Calu3 (cell line): ENCODE measurements around the gene ANKS1B. TPM values are rescaled to one million over a fixed set of nuclear protein-coding genes. Genes with fewer than 3 reads are reported as not detected.

Experiments
- BruUV-seq: library from RNA; stranded (reverse); fragments of 400-500 nt; replicated peaks from 2 replicates; lab custom pipeline; 2021; lab: Mats Ljungman, UMichigan
- CTCF ChIA-PET: fragments of 300-600 bp; sonication (Branson Sonifier 250); formaldehyde crosslinking; loops from one replicate; lab custom pipeline; 2022; ENCODE audit warnings: antibody characterized with exemption; lab: Charles Lee
- DNase-seq: peaks from one replicate; pipeline ENCODE4 v3.0.0; 2022
- H3K27ac Mint-ChIP-seq: one replicate; pipeline ENCODE4 v1.8.0; 2022; ENCODE audit warnings: mixed read lengths; ENCODE audit not compliant: unreplicated experiment
- H3K27me3 Mint-ChIP-seq: one replicate; pipeline ENCODE4 v1.8.0; 2022; ENCODE audit warnings: mixed read lengths; ENCODE audit not compliant: unreplicated experiment
- H3K36me3 Mint-ChIP-seq: one replicate; pipeline ENCODE4 v1.8.0; 2022; ENCODE audit warnings: mild to moderate bottlenecking, moderate library complexity, mixed read lengths; ENCODE audit not compliant: insufficient read depth, unreplicated experiment
- H3K4me1 Mint-ChIP-seq: one replicate; pipeline ENCODE4 v1.8.0; 2022; ENCODE audit warnings: mild to moderate bottlenecking, low read depth, mixed read lengths; ENCODE audit not compliant: unreplicated experiment
- H3K4me3 Mint-ChIP-seq: one replicate; pipeline ENCODE4 v1.8.0; 2022; ENCODE audit warnings: mild to moderate bottlenecking, low read depth, moderate library complexity, mixed read lengths; ENCODE audit not compliant: unreplicated experiment
- H3K9me3 Mint-ChIP-seq: one replicate; pipeline ENCODE4 v1.8.0; 2022; ENCODE audit warnings: low read depth, mixed read lengths; ENCODE audit not compliant: unreplicated experiment
- intact Hi-C: fragments of 100-400 bp; cut with micrococcal nuclease; formaldehyde crosslinking; loops from one replicate; pipeline ENCODE4 v1.10.0; 2022; ENCODE audit not compliant: unreplicated experiment
- total RNA-seq: library from RNA; stranded (reverse); gene quantifications from 2 replicates; pipeline ENCODE4 v1.2.3, GENCODE V29; 2022
- TF ChIP-seq, protein P1 (sequence below): fragments of 200-600 bp; IDR thresholded peaks from one replicate; pipeline ENCODE4 v1.8.0; 2022; ENCODE audit warnings: antibody characterized with exemption; ENCODE audit not compliant: unreplicated experiment

ANKS1B gene
- total RNA-seq, 1 experiment from 2014 or later = 1.7 TPM

DNA sequence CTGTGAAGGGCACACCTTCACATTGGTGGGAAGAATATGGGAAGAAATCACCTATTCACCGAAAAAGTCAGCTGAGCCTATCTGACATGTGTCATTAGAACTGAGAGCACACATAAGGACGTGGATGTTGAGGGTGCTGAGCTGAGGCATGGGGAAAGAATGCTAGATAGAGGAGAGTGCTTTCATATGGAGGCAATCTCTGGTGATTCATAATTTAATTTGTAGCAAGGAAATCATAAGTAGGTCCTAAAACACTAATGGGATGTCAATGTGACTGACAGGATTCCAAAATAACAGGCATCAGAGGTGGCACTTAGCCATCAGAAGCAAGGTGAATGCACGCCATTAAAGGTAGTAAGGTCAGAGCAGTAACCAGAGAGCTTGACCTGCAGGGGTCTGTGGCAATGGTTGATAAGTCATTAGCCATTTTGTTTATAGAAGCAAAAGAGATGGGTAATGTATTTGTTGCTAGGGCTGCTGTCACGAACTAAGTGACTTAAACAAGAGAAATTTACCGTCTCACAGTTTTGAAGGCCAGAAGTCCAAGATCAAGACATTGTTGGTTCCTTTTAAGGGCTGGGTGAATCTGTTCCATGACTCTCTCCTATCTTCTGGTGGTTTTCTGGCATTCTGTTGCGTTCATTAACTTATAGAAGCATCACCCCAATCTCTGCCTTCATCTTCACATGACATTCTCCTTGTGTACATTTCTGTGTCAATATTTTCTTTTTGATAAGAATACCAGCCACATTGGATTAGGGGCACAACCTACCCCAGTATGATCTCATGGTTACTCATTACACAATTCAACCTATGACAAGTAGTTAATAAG is 69.3 kb downstream of the ANKS1B start:
- no peak for DNase-seq
- no peaks in the 10 kb centered on the region for H3K36me3 Mint-ChIP-seq
- intact Hi-C loops = no loop called here
- TF ChIP-seq, protein P1, sequence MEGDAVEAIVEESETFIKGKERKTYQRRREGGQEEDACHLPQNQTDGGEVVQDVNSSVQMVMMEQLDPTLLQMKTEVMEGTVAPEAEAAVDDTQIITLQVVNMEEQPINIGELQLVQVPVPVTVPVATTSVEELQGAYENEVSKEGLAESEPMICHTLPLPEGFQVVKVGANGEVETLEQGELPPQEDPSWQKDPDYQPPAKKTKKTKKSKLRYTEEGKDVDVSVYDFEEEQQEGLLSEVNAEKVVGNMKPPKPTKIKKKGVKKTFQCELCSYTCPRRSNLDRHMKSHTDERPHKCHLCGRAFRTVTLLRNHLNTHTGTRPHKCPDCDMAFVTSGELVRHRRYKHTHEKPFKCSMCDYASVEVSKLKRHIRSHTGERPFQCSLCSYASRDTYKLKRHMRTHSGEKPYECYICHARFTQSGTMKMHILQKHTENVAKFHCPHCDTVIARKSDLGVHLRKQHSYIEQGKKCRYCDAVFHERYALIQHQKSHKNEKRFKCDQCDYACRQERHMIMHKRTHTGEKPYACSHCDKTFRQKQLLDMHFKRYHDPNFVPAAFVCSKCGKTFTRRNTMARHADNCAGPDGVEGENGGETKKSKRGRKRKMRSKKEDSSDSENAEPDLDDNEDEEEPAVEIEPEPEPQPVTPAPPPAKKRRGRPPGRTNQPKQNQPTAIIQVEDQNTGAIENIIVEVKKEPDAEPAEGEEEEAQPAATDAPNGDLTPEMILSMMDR = no peak
- no peaks in the 10 kb centered on the region for H3K27me3 Mint-ChIP-seq
- CTCF ChIA-PET = interaction anchor here (0.6 to 0.7 kb wide), 2 partner anchors 33 to 102 kb away, joined by 4 to 8 read pairs; no protein-coding TSS in a partner anchor
- no peak overlapping the region for H3K4me3 Mint-ChIP-seq
- no TSS peak for BruUV-seq
- H3K27ac Mint-ChIP-seq = peak overlapping the region; percentile 10
- H3K9me3 Mint-ChIP-seq = no peaks in the 10 kb centered on the region
- peaks cover 16% of the 10 kb centered on the region for H3K4me1 Mint-ChIP-seq

DNA sequence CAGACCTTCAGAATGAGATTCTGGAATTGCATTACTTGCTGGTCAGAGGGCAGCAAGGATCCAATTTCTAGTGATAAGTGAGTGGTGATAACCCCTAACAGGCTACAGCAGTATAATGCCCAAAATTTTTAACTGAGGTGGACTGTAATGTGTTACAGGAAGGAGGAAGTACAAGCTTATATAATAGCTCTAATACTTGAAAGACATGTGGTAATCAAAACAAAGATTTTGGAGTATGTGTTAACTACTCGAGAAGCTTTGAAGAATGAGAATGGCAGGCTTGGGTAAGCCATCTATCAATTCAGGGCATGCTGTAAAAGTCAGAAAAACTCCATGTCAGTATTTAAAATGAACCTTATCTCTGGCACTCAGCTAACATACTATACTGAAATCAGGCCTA is 70.5 kb downstream of the ANKS1B start:
- intact Hi-C loops = no loop called here
- H3K4me1 Mint-ChIP-seq = peaks cover 16% of the 10 kb centered on the region
- no peak overlapping the region for H3K4me3 Mint-ChIP-seq
- CTCF ChIA-PET = interaction anchor here (0.6 to 1.1 kb wide), 2 partner anchors 8 to 749 kb away, joined by 4 read pairs; no protein-coding TSS in a partner anchor
- H3K9me3 Mint-ChIP-seq = no peaks in the 10 kb centered on the region
- no peaks in the 10 kb centered on the region for H3K27me3 Mint-ChIP-seq
- no peak overlapping the region for H3K27ac Mint-ChIP-seq
- DNase-seq = no peak
- no TSS peak for BruUV-seq
- no peaks in the 10 kb centered on the region for H3K36me3 Mint-ChIP-seq
- TF ChIP-seq, protein P1 = no peak

DNA sequence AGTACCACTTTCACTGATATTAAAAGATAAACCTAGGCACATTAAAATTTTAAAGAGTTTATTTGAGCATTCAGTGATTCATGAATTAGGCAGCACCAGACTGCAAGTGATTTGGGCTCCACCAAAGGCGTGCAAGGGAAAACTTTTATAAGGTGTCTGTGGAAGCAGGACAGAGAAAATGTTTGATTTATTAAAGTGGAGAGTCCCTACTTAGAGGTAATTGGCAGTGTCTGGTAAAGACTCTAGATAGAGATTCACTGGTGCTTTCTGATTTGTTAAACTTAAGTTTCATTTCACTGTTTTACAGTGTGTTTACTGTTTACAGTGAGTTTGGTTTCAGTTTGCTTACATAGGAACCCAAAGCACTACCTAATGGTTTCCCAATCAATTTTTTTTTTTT is 72.8 kb downstream of the ANKS1B start:
- CTCF ChIA-PET = no interaction called here
- no peak overlapping the region for H3K4me3 Mint-ChIP-seq
- no peaks in the 10 kb centered on the region for H3K36me3 Mint-ChIP-seq
- DNase-seq = no peak
- H3K27ac Mint-ChIP-seq = no peak overlapping the region
- intact Hi-C loops = no loop called here
- BruUV-seq = no TSS peak
- H3K27me3 Mint-ChIP-seq = no peaks in the 10 kb centered on the region
- H3K4me1 Mint-ChIP-seq = peaks cover 16% of the 10 kb centered on the region
- no peaks in the 10 kb centered on the region for H3K9me3 Mint-ChIP-seq
- TF ChIP-seq, protein P1 = no peak

DNA sequence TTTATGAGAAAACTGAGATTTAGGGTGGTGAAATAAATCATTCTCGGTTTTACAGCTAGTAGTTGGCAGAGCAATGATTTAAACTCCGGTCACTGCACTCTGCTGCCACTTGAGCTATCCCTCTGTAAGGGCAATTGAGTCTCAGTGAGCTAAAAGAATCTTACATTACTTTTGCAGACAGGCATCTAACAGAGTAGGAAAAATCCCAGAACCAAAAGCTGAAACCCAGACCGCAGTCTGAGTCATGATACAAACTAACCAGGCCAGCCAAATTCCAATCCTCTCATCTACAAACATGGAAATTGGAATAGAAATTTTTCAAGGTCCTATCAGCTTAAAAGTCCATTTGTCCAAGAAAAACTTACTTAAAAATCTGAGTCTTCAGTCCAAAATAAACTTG is 73.7 kb downstream of the ANKS1B start:
- TF ChIP-seq, protein P1 = no peak
- Mint-ChIP-seq H3K9me3 (no peaks in the 10 kb centered on the region), H3K36me3 (no peaks in the 10 kb centered on the region), H3K27me3 (no peaks in the 10 kb centered on the region), H3K4me3 (no peak overlapping the region), H3K27ac (no peak overlapping the region), H3K4me1 (peaks cover 13% of the 10 kb centered on the region)
- no TSS peak for BruUV-seq
- CTCF ChIA-PET = interaction anchor here (0.5 kb wide), 1 partner anchor 484 kb away, joined by 3 read pairs; no protein-coding TSS in a partner anchor
- intact Hi-C loops = no loop called here
- peak; percentile 15 for DNase-seq
